Measurements from ENCODE around the gene KRTAP9-3. TPM values are rescaled to one million over a fixed set of nuclear protein-coding genes. Genes with fewer than 3 reads are reported as not detected.
"Not testable (repeated sequence)": the region's sequence is repeated elsewhere in the genome, so short reads cannot be mapped to it uniquely, and the experiment has no call there.

Gene KRTAP9-3
- total RNA-seq, 2 experiments from 2014 or later, result not detected

DNA sequence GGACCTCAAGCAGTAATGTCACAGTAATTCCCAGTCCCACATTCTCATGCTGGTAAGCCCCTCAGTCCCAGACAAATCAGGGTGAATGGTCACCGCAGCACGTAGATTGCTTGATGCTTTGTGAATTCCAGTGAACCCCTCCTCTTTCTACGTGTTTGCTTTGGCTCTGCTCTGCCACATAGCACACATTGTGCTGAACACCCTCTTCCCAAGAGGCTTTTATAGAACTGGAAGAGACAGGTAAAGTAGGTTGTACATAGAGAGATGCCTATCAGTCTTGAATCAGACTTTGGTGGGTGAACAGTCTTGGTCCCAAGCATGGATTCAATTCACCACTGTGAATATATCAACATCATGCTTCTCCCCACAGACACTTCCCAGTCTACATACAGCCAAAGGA lies 32.4 kb downstream of the KRTAP9-3 start:
- Mint-ChIP-seq H3K9me3 (ENCODE audit: low read depth) (no peaks in the 10 kb centered on the region), H3K27ac (no peak overlapping the region), H3K36me3 (no peaks in the 10 kb centered on the region), H3K4me3 (no peak overlapping the region), H3K4me1 (no peaks in the 10 kb centered on the region), H3K27me3 (peaks cover 37% of the 10 kb centered on the region)
- ATAC-seq (no peak), DNase-seq (no peak)
- CTCF ChIA-PET, result no interaction called here

DNA sequence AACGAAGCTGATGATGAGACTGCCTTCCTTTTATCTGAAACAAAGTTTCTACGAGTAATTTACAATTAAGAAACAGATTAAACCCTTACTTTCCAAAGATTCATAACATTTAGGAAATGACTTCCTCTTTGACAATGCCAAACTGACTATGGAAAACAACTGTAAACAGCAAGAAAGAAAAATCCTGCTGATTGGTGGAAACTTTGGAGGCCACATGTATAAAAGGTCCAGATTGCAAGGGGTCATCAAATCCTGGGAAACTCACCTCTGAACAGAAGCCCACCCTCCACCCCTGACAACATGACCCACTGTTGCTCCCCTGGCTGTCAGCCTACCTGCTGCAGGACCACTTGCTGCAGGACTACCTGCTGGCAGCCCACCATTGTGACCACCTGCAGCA lies 32.8 kb downstream of the KRTAP9-3 start, which contains the start of gene KRTAP9-6:
Gene KRTAP9-6 (plus strand): TSS at position 301 of the 400 bp plus-strand sequence. CDS start 0 bp downstream, at position 301.
- H3K36me3 Mint-ChIP-seq, result no peaks in the 10 kb centered on the region
- no peaks in the 10 kb centered on the region for H3K4me1 Mint-ChIP-seq
- peaks cover 34% of the 10 kb centered on the region for H3K27me3 Mint-ChIP-seq
- H3K9me3 Mint-ChIP-seq (ENCODE audit: low read depth), result no peaks in the 10 kb centered on the region
- ATAC-seq (no peak), DNase-seq (no peak)
- no peak within 1 kb of the TSS for H3K4me3 Mint-ChIP-seq
- CTCF ChIA-PET, result no interaction called here
- H3K27ac Mint-ChIP-seq, result no peak within 1 kb of the TSS

DNA sequence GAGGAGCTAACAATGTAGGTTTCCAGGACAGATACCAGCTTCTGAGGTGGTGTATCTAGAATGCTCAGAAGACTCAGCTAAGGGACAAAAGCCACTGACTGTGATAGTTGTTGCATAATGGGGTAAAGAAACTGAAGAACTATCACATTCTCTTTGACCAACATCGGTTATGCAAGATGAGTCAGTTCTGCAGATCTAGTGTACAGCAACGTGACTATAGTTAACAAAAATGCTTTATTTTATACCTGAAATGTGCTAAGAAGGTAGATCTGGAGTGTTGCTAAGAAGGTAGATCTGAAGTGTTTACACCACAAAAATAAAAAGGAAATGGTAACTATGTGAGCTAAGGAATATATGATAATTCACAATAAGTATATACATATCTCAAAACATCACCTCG lies 35.5 kb downstream of the KRTAP9-3 start:
- DNase-seq, result no peak
- no peak overlapping the region for H3K4me3 Mint-ChIP-seq
- CTCF ChIA-PET, result no interaction called here
- H3K36me3 Mint-ChIP-seq, result no peaks in the 10 kb centered on the region
- H3K4me1 Mint-ChIP-seq, result no peaks in the 10 kb centered on the region
- H3K9me3 Mint-ChIP-seq (ENCODE audit: low read depth), result no peaks in the 10 kb centered on the region
- no peak for ATAC-seq
- H3K27ac Mint-ChIP-seq, result no peak overlapping the region
- H3K27me3 Mint-ChIP-seq, result peaks cover 10% of the 10 kb centered on the region

DNA sequence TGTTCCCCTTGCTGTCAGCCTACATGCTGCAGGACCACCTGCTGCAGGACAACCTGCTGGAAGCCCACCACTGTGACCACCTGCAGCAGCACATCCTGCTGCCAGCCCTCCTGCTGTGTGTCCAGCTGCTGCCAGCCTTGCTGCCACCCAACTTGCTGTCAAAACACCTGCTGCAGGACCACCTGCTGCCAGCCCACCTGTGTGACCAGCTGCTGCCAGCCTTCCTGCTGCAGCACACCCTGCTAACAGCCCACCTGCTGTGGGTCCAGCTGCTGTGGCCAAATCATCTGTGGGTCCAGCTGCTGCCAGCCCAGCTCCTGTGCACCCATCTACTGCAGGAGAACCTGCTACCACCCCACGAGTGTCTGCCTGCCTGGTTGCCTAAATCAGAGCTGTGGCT lies 39.1 kb downstream of the KRTAP9-3 start:
- CTCF ChIA-PET; H3K36me3 Mint-ChIP-seq; DNase-seq; H3K27ac Mint-ChIP-seq; ATAC-seq; H3K9me3 Mint-ChIP-seq (ENCODE audit: low read depth); H3K4me1 Mint-ChIP-seq; H3K4me3 Mint-ChIP-seq; H3K27me3 Mint-ChIP-seq: not testable (repeated sequence)

DNA sequence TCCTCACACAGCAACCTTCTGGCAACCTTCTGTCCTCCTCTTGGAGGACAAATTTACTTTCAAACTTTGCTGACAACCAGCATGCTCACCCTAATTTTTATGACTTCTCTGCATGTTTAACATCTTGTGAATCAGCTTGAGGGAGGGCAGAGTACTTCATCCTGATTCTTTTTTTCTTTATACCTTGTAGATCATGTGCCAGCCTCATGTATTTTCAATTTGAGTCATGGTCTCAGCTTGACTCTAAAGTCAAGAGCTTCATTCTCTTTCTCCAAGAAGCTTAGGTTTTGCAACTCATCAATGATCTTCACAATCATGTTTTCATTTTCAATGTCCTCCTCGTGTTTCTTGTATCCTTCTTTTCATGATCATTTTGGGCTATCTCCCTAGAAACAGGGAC lies 39.6 kb downstream of the KRTAP9-3 start:
- H3K9me3 Mint-ChIP-seq (ENCODE audit: low read depth), result no peaks in the 10 kb centered on the region
- no peak for DNase-seq
- no peaks in the 10 kb centered on the region for H3K4me1 Mint-ChIP-seq
- H3K27me3 Mint-ChIP-seq, result peaks cover 12% of the 10 kb centered on the region
- CTCF ChIA-PET, result no interaction called here
- H3K36me3 Mint-ChIP-seq, result no peaks in the 10 kb centered on the region
- H3K27ac Mint-ChIP-seq, result no peak overlapping the region
- no peak overlapping the region for H3K4me3 Mint-ChIP-seq
- no peak for ATAC-seq

DNA sequence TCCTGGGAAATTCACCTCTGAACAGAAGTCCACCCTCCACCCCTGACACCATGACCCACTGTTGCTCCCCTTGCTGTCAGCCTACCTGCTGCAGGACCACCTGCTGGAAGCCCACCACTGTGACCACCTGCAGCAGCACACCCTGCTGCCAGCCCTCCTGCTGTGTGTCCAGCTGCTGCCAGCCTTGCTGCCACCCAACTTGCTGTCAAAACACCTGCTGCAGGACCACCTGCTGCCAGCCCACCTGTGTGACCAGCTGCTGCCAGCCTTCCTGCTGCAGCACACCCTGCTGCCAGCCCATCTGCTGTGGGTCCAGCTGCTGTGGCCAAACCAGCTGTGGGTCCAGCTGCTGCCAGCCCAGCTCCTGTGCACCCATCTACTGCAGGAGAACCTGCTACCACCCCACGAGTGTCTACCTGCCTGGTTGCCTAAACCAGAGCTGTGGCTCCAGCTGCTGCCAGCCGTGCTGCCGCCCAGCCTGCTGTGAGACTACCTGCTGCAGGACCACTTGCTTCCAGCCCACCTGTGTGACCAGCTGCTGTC lies 43.5 kb downstream of the KRTAP9-3 start, which contains the start of gene KRTAP9-7:
Gene KRTAP9-7 (plus strand): TSS at position 51 of the 543 bp plus-strand sequence. CDS start 0 bp downstream, at position 51.
- H3K27ac Mint-ChIP-seq; DNase-seq; H3K4me1 Mint-ChIP-seq; H3K9me3 Mint-ChIP-seq (ENCODE audit: low read depth); H3K36me3 Mint-ChIP-seq; H3K4me3 Mint-ChIP-seq; CTCF ChIA-PET; ATAC-seq: not testable (repeated sequence)
- H3K27me3 Mint-ChIP-seq, result peaks cover 25% of the 10 kb centered on the region

DNA sequence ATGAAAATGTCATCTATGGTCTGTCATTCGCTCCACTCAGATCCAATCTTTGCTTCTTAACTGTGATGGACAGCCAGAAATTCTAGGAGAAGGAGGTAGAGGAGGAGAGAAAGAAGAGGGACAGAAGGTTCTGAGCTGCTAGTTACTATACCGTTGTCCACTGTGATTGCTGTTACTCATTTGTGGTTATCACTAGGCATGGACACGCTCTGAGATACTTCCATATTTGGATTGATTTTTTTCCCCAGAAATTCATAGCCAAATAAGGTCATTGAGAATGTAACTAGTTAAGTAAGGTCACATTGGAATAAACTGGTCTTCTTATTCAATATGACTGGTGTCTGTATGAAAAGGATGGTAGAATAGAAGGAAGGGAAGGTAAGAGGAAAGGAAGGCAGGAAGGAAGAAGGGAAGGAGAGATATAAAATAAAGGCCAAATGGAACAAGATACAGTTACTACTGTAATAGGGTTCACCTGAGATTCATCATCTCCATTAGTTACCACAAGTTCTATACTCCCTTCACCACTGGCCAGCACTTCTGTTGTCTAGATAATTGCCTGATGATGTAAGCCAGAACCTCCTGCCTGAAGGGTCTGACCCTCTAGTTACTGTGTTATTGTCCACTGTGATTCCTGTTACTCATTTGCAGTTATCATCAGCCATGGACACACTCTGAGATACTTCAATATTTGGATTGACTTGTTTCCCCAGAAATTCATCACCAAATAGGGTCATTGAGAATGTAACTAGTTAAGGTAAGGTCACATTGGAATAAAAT lies 46.1 kb downstream of the KRTAP9-3 start:
- no peaks in the 10 kb centered on the region for H3K36me3 Mint-ChIP-seq
- H3K27me3 Mint-ChIP-seq, result peaks cover 33% of the 10 kb centered on the region
- no peak for DNase-seq
- CTCF ChIA-PET, result no interaction called here
- no peak overlapping the region for H3K4me3 Mint-ChIP-seq
- ATAC-seq, result no peak
- no peak overlapping the region for H3K27ac Mint-ChIP-seq
- no peaks in the 10 kb centered on the region for H3K4me1 Mint-ChIP-seq
- H3K9me3 Mint-ChIP-seq (ENCODE audit: low read depth), result no peaks in the 10 kb centered on the region

Other genes starting within 250 kb of the KRTAP9-3 start
- gene KRT40, start 248.1 kb upstream of the KRTAP9-3 start, total RNA-seq, result not detected
- not detected for gene KRTAP3-3, start 238.3 kb upstream of the KRTAP9-3 start, total RNA-seq
- gene KRTAP3-2, start 232.5 kb upstream of the KRTAP9-3 start, total RNA-seq, result not detected
- gene KRTAP3-1, start 223.3 kb upstream of the KRTAP9-3 start, total RNA-seq, result not detected
- not detected for gene KRTAP1-5, start 205.2 kb upstream of the KRTAP9-3 start, total RNA-seq
- gene KRTAP1-4, start 202.3 kb upstream of the KRTAP9-3 start, total RNA-seq, result not detected
- not detected for gene KRTAP1-3, start 197.6 kb upstream of the KRTAP9-3 start, total RNA-seq
- not detected for gene KRTAP1-1, start 191.0 kb upstream of the KRTAP9-3 start, total RNA-seq
- not detected for gene KRTAP2-1, start 185.1 kb upstream of the KRTAP9-3 start, total RNA-seq
- gene KRTAP2-2, start 177.2 kb upstream of the KRTAP9-3 start, total RNA-seq, result not detected
- gene KRTAP2-3, start 172.3 kb upstream of the KRTAP9-3 start, total RNA-seq, result not detected
- not detected for gene KRTAP2-4, start 166.6 kb upstream of the KRTAP9-3 start, total RNA-seq
- not detected for gene KRTAP4-7, start 148.3 kb upstream of the KRTAP9-3 start, total RNA-seq
- not detected for gene KRTAP4-8, start 134.3 kb upstream of the KRTAP9-3 start, total RNA-seq
- not detected for gene KRTAP4-16, start 130.2 kb upstream of the KRTAP9-3 start, total RNA-seq
- gene KRTAP4-9, start 127.1 kb upstream of the KRTAP9-3 start, total RNA-seq, result not detected
- gene KRTAP4-11, start 114.1 kb upstream of the KRTAP9-3 start, total RNA-seq, result not detected
- gene KRTAP4-12, start 108.3 kb upstream of the KRTAP9-3 start, total RNA-seq, result not detected
- gene KRTAP4-6, start 91.9 kb upstream of the KRTAP9-3 start, total RNA-seq, result not detected
- gene KRTAP4-5, start 82.6 kb upstream of the KRTAP9-3 start, total RNA-seq, result not detected
- not detected for gene KRTAP4-4, start 71.7 kb upstream of the KRTAP9-3 start, total RNA-seq
- gene KRTAP4-3, start 64.2 kb upstream of the KRTAP9-3 start, total RNA-seq, result not detected
- gene KRTAP4-2, start 54.2 kb upstream of the KRTAP9-3 start, total RNA-seq, result not detected
- not detected for gene KRTAP4-1, start 47.5 kb upstream of the KRTAP9-3 start, total RNA-seq
- not detected for gene KRTAP9-1, start 42.6 kb upstream of the KRTAP9-3 start, total RNA-seq
- gene KRTAP9-2, start 5.8 kb upstream of the KRTAP9-3 start, total RNA-seq, result not detected
- gene KRTAP9-8, start 5.5 kb downstream of the KRTAP9-3 start, total RNA-seq, result not detected
- not detected for gene KRTAP9-4, start 17.2 kb downstream of the KRTAP9-3 start, total RNA-seq
- gene KRTAP9-9, start 22.9 kb downstream of the KRTAP9-3 start, total RNA-seq, result not detected
- not detected for gene KRTAP9-6, start 32.9 kb downstream of the KRTAP9-3 start, total RNA-seq
- not detected for gene KRTAP9-7, start 43.2 kb downstream of the KRTAP9-3 start, total RNA-seq
- not detected for gene KRTAP29-1, start 70.4 kb downstream of the KRTAP9-3 start, total RNA-seq
- gene KRTAP16-1, start 76.9 kb downstream of the KRTAP9-3 start, total RNA-seq, result not detected
- not detected for gene KRTAP17-1, start 83.3 kb downstream of the KRTAP9-3 start, total RNA-seq
- not detected for gene KRT33A, start 118.4 kb downstream of the KRTAP9-3 start, total RNA-seq
- not detected for gene KRT33B, start 137.4 kb downstream of the KRTAP9-3 start, total RNA-seq
- gene KRT34, start 149.9 kb downstream of the KRTAP9-3 start, total RNA-seq, result not detected
- not detected for gene KRT31, start 165.2 kb downstream of the KRTAP9-3 start, total RNA-seq
- not detected for gene KRT37, start 192.1 kb downstream of the KRTAP9-3 start, total RNA-seq
- gene KRT38, start 208.5 kb downstream of the KRTAP9-3 start, total RNA-seq, result not detected
- not detected for gene KRT32, start 234.9 kb downstream of the KRTAP9-3 start, total RNA-seq
- gene KRT35, start 248.7 kb downstream of the KRTAP9-3 start, total RNA-seq, result not detected

Data from activated CD8-positive, alpha-beta memory T cell treated with anti-CD3 and anti-CD28 coated beads, Interleukin-2, amount 10 ng/mL, durations not matched to agents 7 days and 5 days (primary cell).